Activated naive CD8-positive, alpha-beta T cell treated with anti-CD3 and anti-CD28 coated beads for 36 hours (primary cell): Measurements from ENCODE around the gene CDH22. TPM values are rescaled to one million over a fixed set of nuclear protein-coding genes. Genes with fewer than 3 reads are reported as not detected.

Experiments
- DNase-seq: peaks from one replicate; pipeline ENCODE4 v3.0.0; 2021
- H3K27ac Mint-ChIP-seq: one replicate; pipeline ENCODE4 v1.8.0; 2022; ENCODE audit warnings: mild to moderate bottlenecking, moderate library complexity, mixed read lengths
- H3K27me3 Mint-ChIP-seq: one replicate; pipeline ENCODE4 v1.8.0; 2022; ENCODE audit warnings: mild to moderate bottlenecking, mixed read lengths
- H3K36me3 Mint-ChIP-seq: one replicate; pipeline ENCODE4 v1.8.0; 2021; ENCODE audit warnings: mild to moderate bottlenecking, mixed read lengths
- H3K4me1 Mint-ChIP-seq: one replicate; pipeline ENCODE4 v1.8.0; 2021; ENCODE audit warnings: mixed read lengths
- H3K4me3 Mint-ChIP-seq: one replicate; pipeline ENCODE4 v1.8.0; 2022; ENCODE audit warnings: mild to moderate bottlenecking, moderate library complexity, mixed read lengths
- H3K9me3 Mint-ChIP-seq: one replicate; pipeline ENCODE4 v1.8.0; 2022; ENCODE audit warnings: mixed read lengths
- total RNA-seq, 2 experiments: library from RNA; stranded (reverse); gene quantifications; one replicate each; pipeline ENCODE4 v1.2.3, GENCODE V29; 2021

CDH22 gene
- total RNA-seq, 2 experiments from 2014 or later: 0.12 TPM; not detected in 1

DNA sequence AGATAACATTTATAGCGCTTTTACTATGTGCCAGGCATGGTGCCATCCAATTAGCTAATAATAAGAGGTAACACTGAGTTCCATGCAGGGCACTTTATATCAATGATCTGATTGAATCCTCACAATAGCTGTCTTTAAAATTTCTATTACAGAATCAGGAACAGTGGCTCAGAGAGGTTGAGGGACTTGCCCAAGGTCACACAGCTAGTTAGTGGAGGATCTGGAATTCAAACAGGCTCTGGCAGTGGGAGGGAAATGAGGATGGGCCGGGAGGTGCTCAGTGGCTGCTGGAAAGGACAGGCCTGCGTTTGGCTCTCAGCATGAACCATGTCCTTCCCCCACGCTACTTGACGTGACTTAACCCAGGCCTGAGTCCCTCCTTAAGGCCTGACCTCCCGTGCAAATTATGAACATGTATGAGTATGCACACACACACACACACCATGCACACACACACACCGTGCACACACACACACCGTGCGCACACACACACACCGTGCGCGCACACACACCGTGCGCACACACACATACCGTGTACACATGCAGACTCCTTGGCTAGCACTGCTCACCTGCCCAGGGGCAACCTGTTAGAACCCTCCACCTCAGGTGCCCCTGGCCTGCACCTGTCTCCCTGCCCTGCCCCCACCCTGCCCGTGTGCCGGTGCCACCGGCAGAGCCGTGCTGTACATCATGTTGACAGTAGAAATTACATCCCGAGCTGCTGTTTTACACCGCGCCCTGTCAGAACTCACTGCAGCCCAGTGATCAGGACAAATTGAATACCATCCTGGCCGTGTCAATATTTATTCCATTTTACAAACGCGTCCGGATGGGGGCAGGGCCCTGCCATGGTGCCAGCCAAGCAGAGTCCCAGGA, 43.7 kb downstream of the CDH22 start:
- Mint-ChIP-seq H3K27me3 (peaks cover 19% of the 10 kb centered on the region), H3K27ac (no peak overlapping the region), H3K36me3 (no peaks in the 10 kb centered on the region), H3K9me3 (peaks cover 2% of the 10 kb centered on the region), H3K4me1 (no peaks in the 10 kb centered on the region), H3K4me3 (no peak overlapping the region)
- no peak for DNase-seq

GRCh38 chr20:46261456-46262253, 46.6 kb downstream of the CDH22 start:
- Mint-ChIP-seq H3K27me3 (peaks cover 15% of the 10 kb centered on the region), H3K4me1 (no peaks in the 10 kb centered on the region), H3K4me3 (no peak overlapping the region), H3K27ac (no peak overlapping the region), H3K36me3 (no peaks in the 10 kb centered on the region), H3K9me3 (peaks cover 2% of the 10 kb centered on the region)
- DNase-seq: no peak

GRCh38 chr20:46260936-46261454, 47.3 kb downstream of the CDH22 start:
- DNase-seq: no peak
- peaks cover 2% of the 10 kb centered on the region for H3K9me3 Mint-ChIP-seq
- no peaks in the 10 kb centered on the region for H3K4me1 Mint-ChIP-seq
- no peak overlapping the region for H3K4me3 Mint-ChIP-seq
- H3K27ac Mint-ChIP-seq: no peak overlapping the region
- H3K27me3 Mint-ChIP-seq: peaks cover 15% of the 10 kb centered on the region
- no peaks in the 10 kb centered on the region for H3K36me3 Mint-ChIP-seq

GRCh38 chr20:46260480-46260879, 47.8 kb downstream of the CDH22 start:
- H3K36me3 Mint-ChIP-seq: no peaks in the 10 kb centered on the region
- H3K27me3 Mint-ChIP-seq: peaks cover 13% of the 10 kb centered on the region
- H3K27ac Mint-ChIP-seq: no peak overlapping the region
- H3K4me3 Mint-ChIP-seq: no peak overlapping the region
- no peak for DNase-seq
- H3K9me3 Mint-ChIP-seq: no peaks in the 10 kb centered on the region
- H3K4me1 Mint-ChIP-seq: no peaks in the 10 kb centered on the region

DNA sequence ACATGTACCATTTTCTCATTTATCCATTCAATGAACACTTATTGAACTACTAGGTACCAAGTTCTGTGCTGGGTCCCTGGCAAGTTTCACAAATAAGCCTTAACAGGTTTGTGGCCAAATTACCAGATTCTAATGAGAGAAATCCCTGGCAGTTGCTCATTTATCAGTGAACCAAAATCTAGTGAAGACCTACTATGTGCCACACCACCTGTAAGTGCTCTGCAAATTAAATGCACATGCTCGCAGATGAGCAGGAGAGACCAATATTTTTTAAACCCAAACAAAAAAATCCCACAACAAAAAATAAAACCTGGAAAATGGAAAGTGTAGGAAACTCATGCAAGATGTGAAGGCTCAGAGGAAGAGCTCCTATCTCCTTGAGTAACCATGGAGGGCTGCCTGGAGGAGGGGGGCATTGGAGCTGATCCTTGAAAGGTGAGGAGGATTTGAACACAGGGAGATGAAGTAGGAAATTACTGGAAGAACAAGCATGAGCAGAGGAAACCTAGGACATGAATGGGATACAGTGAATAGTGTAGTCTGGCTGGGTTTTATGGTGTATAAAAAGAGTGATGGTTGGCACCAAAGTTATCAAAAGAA, 48.9 kb downstream of the CDH22 start:
- no peak overlapping the region for H3K4me3 Mint-ChIP-seq
- H3K27me3 Mint-ChIP-seq: peaks cover 17% of the 10 kb centered on the region
- no peaks in the 10 kb centered on the region for H3K4me1 Mint-ChIP-seq
- no peak for DNase-seq
- no peaks in the 10 kb centered on the region for H3K36me3 Mint-ChIP-seq
- no peaks in the 10 kb centered on the region for H3K9me3 Mint-ChIP-seq
- no peak overlapping the region for H3K27ac Mint-ChIP-seq

DNA sequence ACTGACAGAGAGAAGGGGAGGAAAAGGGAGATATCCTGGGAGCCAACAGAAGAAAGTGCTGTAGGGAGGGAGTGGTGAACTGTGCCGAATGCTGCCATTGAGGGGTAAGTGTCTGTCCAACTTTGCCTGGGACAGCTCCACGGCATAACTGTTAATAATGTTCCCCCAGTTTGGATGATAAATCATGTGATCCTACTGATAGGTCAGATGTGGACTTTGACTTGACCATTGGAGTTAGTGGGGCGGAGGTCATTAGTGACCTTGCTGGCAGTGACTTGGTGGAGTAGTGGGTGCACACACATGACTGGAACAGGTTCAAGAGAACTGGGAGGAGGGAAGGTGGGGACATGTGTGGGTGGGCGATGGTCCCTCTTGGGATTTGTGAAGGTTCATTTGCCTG, 50.4 kb downstream of the CDH22 start:
- no peak for DNase-seq
- peaks cover 22% of the 10 kb centered on the region for H3K27me3 Mint-ChIP-seq
- no peak overlapping the region for H3K4me3 Mint-ChIP-seq
- H3K9me3 Mint-ChIP-seq: no peaks in the 10 kb centered on the region
- no peak overlapping the region for H3K27ac Mint-ChIP-seq
- H3K36me3 Mint-ChIP-seq: no peaks in the 10 kb centered on the region
- no peaks in the 10 kb centered on the region for H3K4me1 Mint-ChIP-seq

GRCh38 chr20:46256293-46256692, 52.0 kb downstream of the CDH22 start:
- H3K27me3 Mint-ChIP-seq: peaks cover 36% of the 10 kb centered on the region
- H3K36me3 Mint-ChIP-seq: no peaks in the 10 kb centered on the region
- no peak for DNase-seq
- no peak overlapping the region for H3K27ac Mint-ChIP-seq
- H3K9me3 Mint-ChIP-seq: no peaks in the 10 kb centered on the region
- no peaks in the 10 kb centered on the region for H3K4me1 Mint-ChIP-seq
- no peak overlapping the region for H3K4me3 Mint-ChIP-seq

GRCh38 chr20:46255440-46256104, 52.7 kb downstream of the CDH22 start:
- H3K27me3 Mint-ChIP-seq: peaks cover 39% of the 10 kb centered on the region
- H3K4me1 Mint-ChIP-seq: no peaks in the 10 kb centered on the region
- no peak for DNase-seq
- H3K36me3 Mint-ChIP-seq: no peaks in the 10 kb centered on the region
- H3K4me3 Mint-ChIP-seq: no peak overlapping the region
- no peak overlapping the region for H3K27ac Mint-ChIP-seq
- no peaks in the 10 kb centered on the region for H3K9me3 Mint-ChIP-seq

DNA sequence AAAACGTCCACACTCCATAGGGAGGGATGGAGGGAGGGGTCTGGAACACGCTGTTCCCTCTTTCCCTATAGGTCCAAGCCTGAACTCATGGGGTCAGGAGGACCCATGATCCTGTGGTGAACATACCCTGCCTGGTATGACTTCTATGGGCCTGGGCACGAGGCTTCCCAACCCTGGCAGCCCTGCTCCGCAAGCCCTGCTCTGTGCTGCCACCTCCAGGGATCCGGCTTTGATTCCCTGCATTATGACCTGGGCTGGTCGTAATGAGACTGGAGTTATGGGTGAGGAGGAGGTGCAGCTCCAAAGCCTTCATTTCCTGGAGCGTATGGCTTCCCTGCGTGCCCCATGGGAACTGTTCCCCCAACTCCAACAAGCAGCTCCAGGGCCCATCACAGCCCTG, 54.9 kb downstream of the CDH22 start:
- peaks cover 56% of the 10 kb centered on the region for H3K27me3 Mint-ChIP-seq
- no peaks in the 10 kb centered on the region for H3K4me1 Mint-ChIP-seq
- H3K27ac Mint-ChIP-seq: no peak overlapping the region
- H3K36me3 Mint-ChIP-seq: no peaks in the 10 kb centered on the region
- DNase-seq: no peak
- H3K4me3 Mint-ChIP-seq: no peak overlapping the region
- no peaks in the 10 kb centered on the region for H3K9me3 Mint-ChIP-seq

DNA sequence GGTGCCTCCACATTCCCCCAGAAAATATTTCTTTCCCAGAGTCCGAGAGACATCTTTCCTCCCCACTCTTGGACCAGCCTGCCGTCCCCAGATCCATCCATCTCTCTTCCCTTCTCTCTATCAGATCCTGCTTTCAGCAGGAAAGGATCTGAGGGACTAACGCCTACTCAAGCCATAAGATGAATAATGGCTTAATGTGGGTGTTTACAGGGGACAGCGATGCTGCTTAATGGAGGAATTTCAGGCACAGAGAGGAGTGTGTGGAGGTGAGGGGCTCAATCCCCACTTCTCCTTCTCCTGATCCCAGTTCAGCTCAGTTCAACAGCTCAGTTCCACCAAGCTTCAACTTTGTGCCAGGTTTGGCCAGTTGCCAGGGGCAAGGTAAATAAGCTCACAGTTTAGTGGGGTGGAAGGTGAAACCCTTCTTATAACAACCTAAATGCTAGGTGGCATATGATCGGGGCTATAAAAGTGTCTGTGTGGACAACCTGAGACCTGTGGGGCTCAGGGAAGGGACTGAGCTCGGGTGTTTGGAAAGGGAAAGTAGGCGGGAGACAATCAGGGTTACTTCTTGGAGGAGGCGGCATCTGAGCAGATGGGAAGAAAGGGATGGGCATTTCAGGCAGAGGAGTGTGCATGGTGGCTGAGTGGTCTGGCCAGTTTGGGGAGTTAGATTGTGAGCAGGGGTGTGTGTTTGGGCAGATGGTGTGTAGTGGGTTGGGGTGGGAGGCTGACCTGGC, 55.8 kb downstream of the CDH22 start:
- Mint-ChIP-seq H3K4me3 (no peak overlapping the region), H3K4me1 (no peaks in the 10 kb centered on the region), H3K9me3 (no peaks in the 10 kb centered on the region), H3K36me3 (no peaks in the 10 kb centered on the region), H3K27ac (no peak overlapping the region), H3K27me3 (peaks cover 63% of the 10 kb centered on the region)
- no peak for DNase-seq

- Mint-ChIP-seq H3K27me3 (peaks cover 73% of the 10 kb centered on the region), H3K4me3 (no peak overlapping the region), H3K9me3 (no peaks in the 10 kb centered on the region), H3K27ac (no peak overlapping the region), H3K36me3 (no peaks in the 10 kb centered on the region), H3K4me1 (peaks cover 7% of the 10 kb centered on the region)
- DNase-seq: no peak
Measured at GRCh38 chr20:46251211-46251673, 57.1 kb downstream of the CDH22 start.

- no peaks in the 10 kb centered on the region for H3K9me3 Mint-ChIP-seq
- H3K27me3 Mint-ChIP-seq: peaks cover 77% of the 10 kb centered on the region
- H3K4me1 Mint-ChIP-seq: peaks cover 7% of the 10 kb centered on the region
- H3K36me3 Mint-ChIP-seq: no peaks in the 10 kb centered on the region
- no peak overlapping the region for H3K4me3 Mint-ChIP-seq
- DNase-seq: no peak
- H3K27ac Mint-ChIP-seq: no peak overlapping the region
Measured at GRCh38 chr20:46250772-46251171, 57.5 kb downstream of the CDH22 start.

GRCh38 chr20:46249671-46250070, 58.6 kb downstream of the CDH22 start:
- no peaks in the 10 kb centered on the region for H3K36me3 Mint-ChIP-seq
- H3K4me1 Mint-ChIP-seq: peaks cover 7% of the 10 kb centered on the region
- no peaks in the 10 kb centered on the region for H3K9me3 Mint-ChIP-seq
- no peak overlapping the region for H3K27ac Mint-ChIP-seq
- peaks cover 86% of the 10 kb centered on the region for H3K27me3 Mint-ChIP-seq
- no peak for DNase-seq
- no peak overlapping the region for H3K4me3 Mint-ChIP-seq

DNA sequence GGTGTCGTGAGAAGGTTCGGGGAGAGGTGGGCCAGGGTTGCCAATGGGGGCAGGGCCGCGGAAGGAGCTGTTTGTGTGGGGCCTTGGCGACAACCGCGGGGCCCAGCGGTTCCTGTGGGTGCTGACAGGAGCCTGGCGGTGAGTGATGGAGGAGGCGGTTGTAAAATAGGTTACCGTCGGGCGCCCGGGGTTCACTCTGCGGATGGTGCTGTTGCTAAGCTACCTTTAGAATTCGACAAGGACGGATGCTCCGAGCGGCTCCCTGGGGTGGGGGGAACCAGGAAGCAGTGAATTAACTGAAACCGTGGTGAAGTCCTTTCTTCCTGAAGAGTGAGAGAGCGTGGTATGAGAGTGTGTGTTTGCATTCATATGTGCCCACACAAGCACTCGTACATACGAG, 61.7 kb downstream of the CDH22 start:
- Mint-ChIP-seq H3K4me3 (no peak overlapping the region), H3K4me1 (peaks cover 7% of the 10 kb centered on the region), H3K27me3 (peaks cover 70% of the 10 kb centered on the region), H3K36me3 (no peaks in the 10 kb centered on the region), H3K27ac (no peak overlapping the region), H3K9me3 (no peaks in the 10 kb centered on the region)
- DNase-seq: no peak
